ENCODE results near the gene SS18L1.
"Not testable (repeated sequence)": the region's sequence is repeated elsewhere in the genome, so short reads cannot be mapped to it uniquely, and the experiment has no call there.

The SS18L1 gene

GRCh38 chr20:62138912-62139311, 4.7 kb upstream of the SS18L1 start:
- no peak for DNase-seq

- no peak for DNase-seq
Measured at GRCh38 chr20:62139636-62140035, 3.9 kb upstream of the SS18L1 start.

GRCh38 chr20:62141043-62141396, 2.5 kb upstream of the SS18L1 start:
- no peak for DNase-seq

GRCh38 chr20:62141397-62142251, 1.9 kb upstream of the SS18L1 start:
- DNase-seq: peak; percentile 51

DNA sequence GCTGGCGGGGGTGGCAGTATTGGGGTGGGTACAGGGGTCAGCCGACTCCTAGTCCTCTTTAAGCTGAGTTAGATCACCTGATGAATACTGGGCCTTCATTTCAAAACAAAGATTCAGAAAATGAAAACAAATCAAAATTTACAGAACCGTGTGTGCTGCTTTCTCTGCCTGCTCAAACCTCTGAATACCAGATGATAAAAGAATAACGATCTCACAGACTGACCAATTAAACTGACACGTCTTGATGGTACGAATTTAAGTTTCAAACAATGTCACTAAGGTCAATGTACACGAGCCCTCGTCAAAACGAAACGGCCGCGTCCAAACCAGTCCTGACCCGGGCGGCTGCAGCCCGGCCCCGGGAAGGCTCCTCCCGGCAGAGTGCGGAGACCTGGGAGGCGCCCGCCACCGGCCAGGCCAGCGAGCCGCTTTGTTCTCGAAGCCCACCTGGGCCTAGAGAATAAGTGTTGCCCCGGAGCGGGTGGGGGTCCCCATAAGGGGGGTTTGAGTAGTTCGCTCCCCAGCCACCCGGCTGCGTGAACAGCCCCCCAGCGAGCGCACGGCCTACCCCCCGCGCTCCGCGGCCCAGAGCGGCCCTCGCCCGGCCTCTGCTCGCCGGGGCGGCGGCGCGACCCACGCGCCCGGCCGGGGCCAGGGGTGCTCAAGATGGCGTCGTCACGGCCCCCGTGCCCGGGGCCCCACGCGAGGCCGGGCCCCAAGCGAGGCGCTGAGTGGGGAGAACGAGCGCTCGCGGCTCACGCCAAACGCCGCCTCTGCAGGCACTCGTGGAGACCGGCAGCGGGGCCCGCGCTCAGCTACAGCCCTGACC, 1.1 kb upstream of the SS18L1 start:
- DNase-seq: peak; percentile 18

- peak; percentile 85 for DNase-seq
Measured at GRCh38 chr20:62143957-62144825, 622 bp downstream of the SS18L1 start.

DNA sequence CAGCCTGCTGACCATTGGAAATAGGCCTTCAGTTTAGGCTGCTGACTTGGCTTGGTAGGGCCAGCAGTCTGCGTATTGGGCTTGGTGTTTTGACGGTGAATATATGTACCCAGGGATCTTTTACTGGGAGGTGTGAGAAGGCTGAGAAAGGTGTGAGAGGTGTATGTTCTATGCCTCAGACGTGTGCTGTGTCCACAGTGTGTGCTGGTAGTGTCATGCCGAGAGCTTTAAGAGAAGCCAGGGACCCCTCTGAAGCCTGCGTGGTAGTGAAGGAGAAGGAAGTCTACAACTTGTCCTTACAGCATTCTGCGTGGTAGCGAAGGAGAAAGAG, 2.1 kb downstream of the SS18L1 start:
- DNase-seq: no peak

GRCh38 chr20:62146019-62146755, 2.6 kb downstream of the SS18L1 start:
- DNase-seq: peak; percentile 54

- DNase-seq: no peak
Measured at GRCh38 chr20:62147125-62147524, 3.6 kb downstream of the SS18L1 start.

DNA sequence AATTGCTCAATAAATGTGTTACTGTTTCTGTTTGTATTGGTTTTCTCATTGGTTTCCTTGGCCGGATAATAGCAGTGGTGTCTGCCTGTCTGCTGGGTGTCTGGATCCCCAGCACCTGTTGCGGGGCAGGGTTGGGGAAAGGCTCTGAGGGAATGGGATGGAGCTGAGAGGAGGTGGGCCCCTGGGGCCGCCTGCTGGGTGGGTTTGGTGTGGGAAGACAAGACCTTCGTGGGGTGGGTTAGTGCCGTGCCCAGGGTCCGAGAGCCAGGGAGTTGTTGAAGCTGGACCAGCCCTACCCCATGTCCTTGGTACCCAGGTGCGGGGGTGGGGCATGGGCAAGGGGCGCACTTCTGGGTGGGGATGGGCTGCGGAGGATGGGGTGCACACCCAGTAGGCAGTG, 4.0 kb downstream of the SS18L1 start:
- no peak for DNase-seq

- not testable (repeated sequence) for DNase-seq
Measured at GRCh38 chr20:62148383-62148782, 4.8 kb downstream of the SS18L1 start.

DNA sequence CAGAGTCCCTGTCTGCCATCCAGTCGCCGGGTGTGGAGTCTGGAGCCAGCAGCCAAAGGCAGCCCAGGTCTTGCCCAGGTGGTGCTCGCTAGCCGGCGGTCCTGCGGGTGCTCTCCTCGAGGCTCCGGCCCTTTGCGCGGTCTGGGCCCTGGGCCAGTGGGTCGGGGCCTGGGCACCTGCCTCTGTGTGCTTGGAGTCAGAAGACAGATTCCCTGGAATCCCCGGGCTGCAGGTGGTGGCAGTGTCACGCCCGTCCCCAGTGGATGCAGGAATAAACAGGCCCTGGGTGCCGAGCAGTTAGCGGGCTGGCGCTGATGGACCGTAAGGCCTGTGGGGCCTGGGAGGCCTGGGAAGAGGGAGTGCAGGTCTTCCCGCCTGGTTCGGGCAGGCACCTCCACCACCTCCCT, 5.3 kb downstream of the SS18L1 start:
- DNase-seq: no peak

DNA sequence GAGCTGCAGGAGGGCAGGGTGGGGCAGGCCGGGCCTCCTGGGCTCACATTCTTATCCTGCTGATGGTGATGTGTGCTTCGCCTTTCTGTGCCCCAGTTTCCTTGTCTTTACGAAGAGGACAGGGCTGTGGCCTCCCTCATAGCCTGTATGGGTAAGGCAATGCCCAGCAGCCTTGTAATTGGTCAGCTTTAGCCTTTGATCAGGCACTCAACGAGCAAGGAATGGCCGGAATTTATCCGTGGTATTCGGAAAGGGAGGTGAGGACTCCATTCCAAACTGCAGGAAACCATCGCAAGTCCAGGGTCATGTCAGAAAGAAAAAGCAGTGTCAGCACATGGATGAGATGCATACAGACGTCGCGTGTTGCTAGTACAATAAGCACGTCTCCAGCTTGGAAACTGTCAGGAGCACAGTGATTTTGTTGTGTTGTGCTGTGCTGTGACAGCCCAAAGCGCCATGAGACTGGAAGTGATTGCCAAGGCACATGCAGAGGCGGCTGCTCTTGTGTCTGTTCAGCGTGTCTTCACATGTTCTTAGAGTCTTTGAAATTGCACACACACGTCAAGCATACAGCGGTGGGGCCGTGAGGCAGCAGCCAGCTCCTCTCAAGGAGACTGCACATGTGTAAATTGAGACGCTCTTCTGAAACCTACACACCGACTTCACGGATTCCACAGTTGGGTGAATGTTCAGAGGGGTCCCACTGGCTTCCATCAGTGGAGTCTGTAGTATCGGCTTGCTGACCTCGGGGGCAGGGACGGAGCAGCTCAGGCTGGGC, 6.2 kb downstream of the SS18L1 start:
- DNase-seq: no peak

- DNase-seq: no peak
Measured at GRCh38 chr20:62150310-62150575, 6.7 kb downstream of the SS18L1 start.

DNA sequence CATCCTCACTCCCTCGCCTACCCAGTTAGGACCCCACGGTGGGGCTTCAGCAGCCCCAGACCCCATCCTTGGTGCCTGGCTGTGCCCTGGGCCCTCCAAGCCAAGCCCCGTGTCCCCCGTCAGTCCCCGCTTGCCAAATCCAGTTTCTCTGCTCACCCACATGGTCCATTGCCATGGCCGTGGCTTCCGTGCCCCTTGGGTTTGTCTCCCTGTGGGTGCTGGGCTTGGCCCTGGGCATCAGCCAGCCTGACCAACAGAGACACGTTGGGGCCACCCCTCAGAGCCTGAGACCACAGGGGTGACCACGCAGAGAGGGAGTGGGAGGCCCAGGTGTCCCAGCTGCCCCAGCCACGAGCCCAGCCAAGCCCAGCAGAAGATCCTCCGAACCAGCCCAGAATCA, 7.7 kb downstream of the SS18L1 start:
- no peak for DNase-seq

- DNase-seq: no peak
Measured at GRCh38 chr20:62151835-62152364, 8.3 kb downstream of the SS18L1 start.

DNA sequence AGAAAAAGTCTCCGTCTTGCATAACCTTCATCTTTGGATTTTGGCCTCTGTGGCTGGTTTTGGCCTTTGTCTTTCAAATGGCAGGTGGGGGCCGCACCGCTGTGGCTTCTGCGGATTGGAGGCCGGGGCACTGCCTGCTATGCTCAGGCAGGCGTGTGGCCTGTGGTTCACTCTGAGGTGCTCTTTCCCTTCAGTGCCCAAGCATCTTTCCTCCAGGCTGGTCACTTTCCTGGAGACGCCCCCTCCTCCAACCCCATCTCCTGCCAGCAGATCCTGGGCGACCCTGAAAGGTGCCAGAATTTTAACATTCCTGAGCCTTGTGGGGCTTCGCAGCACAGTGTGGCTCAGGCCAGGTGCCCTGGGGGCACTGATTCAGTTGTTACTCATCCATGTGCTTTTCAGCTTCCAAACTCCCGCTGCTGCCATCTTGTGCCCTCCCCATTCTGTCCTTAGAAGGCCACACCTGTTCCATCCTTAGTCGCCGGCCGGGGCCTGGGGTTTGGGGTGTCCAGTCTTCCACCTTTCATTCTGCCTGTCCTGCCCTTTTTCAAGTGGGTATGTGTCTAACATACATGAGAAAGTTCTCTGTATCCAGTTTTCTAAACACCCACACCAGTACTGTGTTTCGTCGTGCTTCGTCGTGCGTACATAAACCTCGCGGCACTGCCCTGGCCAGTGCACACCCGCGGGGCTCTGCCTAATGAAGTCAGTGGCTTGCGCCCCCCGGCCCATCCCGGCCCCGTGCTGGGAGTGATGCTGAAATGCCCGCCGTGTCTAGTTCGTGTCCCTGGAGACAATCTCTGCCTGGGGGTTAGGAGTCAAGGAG, 12.1 kb downstream of the SS18L1 start:
- no peak for DNase-seq

DNA sequence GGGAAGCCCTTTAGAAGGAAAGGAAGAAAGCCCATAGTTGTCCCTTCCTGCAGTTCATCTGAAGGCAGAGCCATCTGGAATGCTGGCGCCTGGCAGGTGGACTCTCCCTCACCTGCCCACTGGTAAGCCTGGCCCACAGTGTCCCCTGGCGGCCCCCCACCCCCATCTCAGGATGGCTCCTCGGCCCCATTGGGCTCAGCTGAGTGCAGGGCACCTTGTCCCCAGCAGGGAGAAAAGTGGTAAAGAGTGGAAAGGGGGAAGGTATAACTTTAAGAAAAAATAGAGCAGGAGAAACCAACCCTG, 12.6 kb downstream of the SS18L1 start:
- DNase-seq: no peak

GRCh38 chr20:62156592-62157386, 13.2 kb downstream of the SS18L1 start:
- peak; percentile 88 for DNase-seq

Measured in hematopoietic multipotent progenitor cell treated with erythropoietin and hydrocortisone succinate and interleukin-3 and kit ligand, for 4 days (in vitro differentiated cells).